Measurements from ENCODE around the gene CNTN5. TPM values are rescaled to one million over a fixed set of nuclear protein-coding genes. Genes with fewer than 3 reads are reported as not detected.

CNTN5 gene
- total RNA-seq, 1 donor from 2014 or later, result 0.15 TPM

DNA sequence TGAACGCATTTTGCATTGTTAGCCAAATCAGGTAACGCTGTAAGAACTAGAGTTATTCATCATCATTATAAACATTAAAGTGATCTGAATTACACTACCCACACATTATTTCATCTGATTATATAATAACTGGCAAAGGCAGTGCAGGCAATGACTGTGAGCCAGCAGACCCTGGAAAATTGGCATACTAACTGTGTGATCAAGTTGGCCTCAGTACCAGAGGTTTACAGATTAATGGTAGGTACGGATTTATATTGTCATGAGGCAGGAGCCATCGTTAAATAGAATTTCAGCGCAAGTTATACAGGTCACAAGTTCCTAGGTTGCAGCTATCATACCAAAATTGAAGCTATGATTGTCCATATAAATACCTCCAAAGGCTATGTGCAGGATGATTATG lies 225.4 kb downstream of the CNTN5 start:
- Mint-ChIP-seq H3K4me3 (ENCODE audit: unreplicated experiment) (no peak overlapping the region), H3K4me1 (ENCODE audit: unreplicated experiment) (no peaks in the 10 kb centered on the region), H3K27ac (ENCODE audit: unreplicated experiment) (no peak overlapping the region), H3K27me3 (ENCODE audit: unreplicated experiment) (peaks cover 1% of the 10 kb centered on the region), H3K36me3 (ENCODE audit: low read depth, unreplicated experiment) (no peaks in the 10 kb centered on the region), H3K9me3 (ENCODE audit: unreplicated experiment) (no peaks in the 10 kb centered on the region)
- TF ChIP-seq, protein P1, sequence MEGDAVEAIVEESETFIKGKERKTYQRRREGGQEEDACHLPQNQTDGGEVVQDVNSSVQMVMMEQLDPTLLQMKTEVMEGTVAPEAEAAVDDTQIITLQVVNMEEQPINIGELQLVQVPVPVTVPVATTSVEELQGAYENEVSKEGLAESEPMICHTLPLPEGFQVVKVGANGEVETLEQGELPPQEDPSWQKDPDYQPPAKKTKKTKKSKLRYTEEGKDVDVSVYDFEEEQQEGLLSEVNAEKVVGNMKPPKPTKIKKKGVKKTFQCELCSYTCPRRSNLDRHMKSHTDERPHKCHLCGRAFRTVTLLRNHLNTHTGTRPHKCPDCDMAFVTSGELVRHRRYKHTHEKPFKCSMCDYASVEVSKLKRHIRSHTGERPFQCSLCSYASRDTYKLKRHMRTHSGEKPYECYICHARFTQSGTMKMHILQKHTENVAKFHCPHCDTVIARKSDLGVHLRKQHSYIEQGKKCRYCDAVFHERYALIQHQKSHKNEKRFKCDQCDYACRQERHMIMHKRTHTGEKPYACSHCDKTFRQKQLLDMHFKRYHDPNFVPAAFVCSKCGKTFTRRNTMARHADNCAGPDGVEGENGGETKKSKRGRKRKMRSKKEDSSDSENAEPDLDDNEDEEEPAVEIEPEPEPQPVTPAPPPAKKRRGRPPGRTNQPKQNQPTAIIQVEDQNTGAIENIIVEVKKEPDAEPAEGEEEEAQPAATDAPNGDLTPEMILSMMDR (IDR thresholded peaks at IDR 0.05; ENCODE audit: unreplicated experiment), result no peak
- no peak for DNase-seq (ENCODE audit: low spot score)

DNA sequence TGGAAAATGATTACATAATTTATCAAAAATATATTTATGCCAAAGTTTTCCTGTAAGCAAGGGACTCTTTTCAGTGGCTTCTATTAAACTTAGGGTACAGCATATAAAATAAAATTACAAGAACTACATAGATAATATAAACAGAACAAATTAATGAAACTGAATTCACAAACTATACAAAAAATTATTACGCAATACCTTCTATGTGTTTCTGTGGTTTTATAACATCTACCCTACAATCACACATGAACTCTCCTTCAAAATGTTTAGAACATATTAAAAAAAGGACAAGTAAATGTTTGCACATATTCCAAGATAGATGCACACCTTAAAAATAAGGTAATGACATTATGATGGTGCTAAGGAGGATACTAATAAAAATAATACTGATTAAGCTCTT lies 235.9 kb downstream of the CNTN5 start:
- no peak overlapping the region for H3K4me3 Mint-ChIP-seq (ENCODE audit: unreplicated experiment)
- no peaks in the 10 kb centered on the region for H3K36me3 Mint-ChIP-seq (ENCODE audit: low read depth, unreplicated experiment)
- no peak overlapping the region for H3K27ac Mint-ChIP-seq (ENCODE audit: unreplicated experiment)
- no peak for DNase-seq (ENCODE audit: low spot score)
- peaks cover 5% of the 10 kb centered on the region for H3K4me1 Mint-ChIP-seq (ENCODE audit: unreplicated experiment)
- H3K27me3 Mint-ChIP-seq (ENCODE audit: unreplicated experiment), result no peaks in the 10 kb centered on the region
- TF ChIP-seq, protein P1 (IDR thresholded peaks at IDR 0.05; ENCODE audit: unreplicated experiment), result no peak
- H3K9me3 Mint-ChIP-seq (ENCODE audit: unreplicated experiment), result no peaks in the 10 kb centered on the region

DNA sequence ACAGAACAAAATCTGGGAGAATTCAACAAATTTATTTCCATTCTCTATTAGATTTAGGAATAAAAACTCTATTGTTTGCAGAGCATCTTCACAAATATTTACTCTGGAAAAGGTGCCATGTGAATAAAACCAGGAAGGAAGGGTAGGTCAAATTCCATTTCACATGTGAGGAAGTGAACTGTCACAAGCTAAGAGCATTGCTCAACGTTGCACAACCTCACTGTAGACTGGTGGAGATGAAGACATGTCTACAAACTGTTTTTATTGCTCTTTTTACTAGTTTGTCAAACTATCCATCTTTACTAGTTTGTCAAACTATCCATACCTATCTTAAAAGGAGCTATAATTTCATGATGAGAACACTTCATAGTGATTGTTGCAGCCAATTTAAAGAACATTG lies 236.4 kb downstream of the CNTN5 start:
- DNase-seq (ENCODE audit: low spot score), result no peak
- peaks cover 5% of the 10 kb centered on the region for H3K4me1 Mint-ChIP-seq (ENCODE audit: unreplicated experiment)
- H3K9me3 Mint-ChIP-seq (ENCODE audit: unreplicated experiment), result no peaks in the 10 kb centered on the region
- H3K27me3 Mint-ChIP-seq (ENCODE audit: unreplicated experiment), result no peaks in the 10 kb centered on the region
- TF ChIP-seq, protein P1 (IDR thresholded peaks at IDR 0.05; ENCODE audit: unreplicated experiment), result no peak
- H3K27ac Mint-ChIP-seq (ENCODE audit: unreplicated experiment), result no peak overlapping the region
- no peak overlapping the region for H3K4me3 Mint-ChIP-seq (ENCODE audit: unreplicated experiment)
- no peaks in the 10 kb centered on the region for H3K36me3 Mint-ChIP-seq (ENCODE audit: low read depth, unreplicated experiment)

DNA sequence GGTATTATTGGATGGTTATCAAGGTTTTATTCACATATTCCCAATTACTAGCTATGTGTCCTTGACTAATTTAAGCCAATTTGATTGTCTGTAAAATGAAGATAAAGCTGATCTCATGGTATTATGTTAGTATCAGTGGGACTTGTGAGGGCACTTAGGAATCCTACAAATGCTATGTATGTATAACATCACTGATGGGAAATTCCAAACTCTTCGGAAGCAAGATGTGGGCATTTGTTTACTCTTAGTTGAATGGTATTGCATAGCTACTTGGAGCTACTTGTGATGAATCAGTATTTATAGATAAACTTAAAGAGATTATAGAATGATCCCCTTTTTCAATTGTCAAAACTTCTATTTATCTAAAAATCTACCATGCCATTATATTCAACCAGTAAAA lies 239.9 kb downstream of the CNTN5 start:
- Mint-ChIP-seq H3K36me3 (ENCODE audit: low read depth, unreplicated experiment) (no peaks in the 10 kb centered on the region), H3K27ac (ENCODE audit: unreplicated experiment) (no peak overlapping the region), H3K9me3 (ENCODE audit: unreplicated experiment) (no peaks in the 10 kb centered on the region), H3K4me1 (ENCODE audit: unreplicated experiment) (peaks cover 5% of the 10 kb centered on the region), H3K4me3 (ENCODE audit: unreplicated experiment) (no peak overlapping the region), H3K27me3 (ENCODE audit: unreplicated experiment) (no peaks in the 10 kb centered on the region)
- no peak for DNase-seq (ENCODE audit: low spot score)
- TF ChIP-seq, protein P1 (IDR thresholded peaks at IDR 0.05; ENCODE audit: unreplicated experiment), result no peak

DNA sequence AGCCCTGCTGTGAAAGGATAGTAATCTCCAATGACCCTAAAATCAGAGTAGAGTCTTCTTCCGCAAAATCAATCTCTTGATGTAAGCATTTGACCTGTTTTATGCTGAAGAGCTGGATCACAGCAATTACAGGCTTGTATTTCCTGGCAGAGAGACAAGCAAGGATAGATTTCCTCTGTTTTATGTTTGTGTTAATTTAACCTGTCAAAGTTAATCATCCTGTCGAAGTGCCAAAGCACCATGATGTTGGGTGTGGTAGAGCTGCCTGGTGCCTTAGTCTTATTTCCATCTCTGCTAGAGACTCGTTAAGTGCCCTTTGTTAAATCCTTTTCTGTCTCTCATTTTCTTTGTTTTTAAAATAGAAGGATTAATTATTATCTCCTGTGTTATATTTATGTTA lies 248.1 kb downstream of the CNTN5 start:
- no peaks in the 10 kb centered on the region for H3K27me3 Mint-ChIP-seq (ENCODE audit: unreplicated experiment)
- no peak for DNase-seq (ENCODE audit: low spot score)
- H3K36me3 Mint-ChIP-seq (ENCODE audit: low read depth, unreplicated experiment), result no peaks in the 10 kb centered on the region
- H3K9me3 Mint-ChIP-seq (ENCODE audit: unreplicated experiment), result no peaks in the 10 kb centered on the region
- H3K4me1 Mint-ChIP-seq (ENCODE audit: unreplicated experiment), result no peaks in the 10 kb centered on the region
- H3K4me3 Mint-ChIP-seq (ENCODE audit: unreplicated experiment), result no peak overlapping the region
- TF ChIP-seq, protein P1 (IDR thresholded peaks at IDR 0.05; ENCODE audit: unreplicated experiment), result no peak
- no peak overlapping the region for H3K27ac Mint-ChIP-seq (ENCODE audit: unreplicated experiment)

Measured in endothelial cell (in vitro differentiated cells).